ENCODE measurements around the gene TIMD4. TPM values are rescaled to one million over a fixed set of nuclear protein-coding genes. Genes with fewer than 3 reads are reported as not detected.

Gene TIMD4
- total RNA-seq, 1 donor from 2014 or later, result not detected

- no peak for TF ChIP-seq EZH2 (IDR thresholded peaks at IDR 0.05; ENCODE audit: insufficient read depth, low read length)
- TF ChIP-seq, protein P1, sequence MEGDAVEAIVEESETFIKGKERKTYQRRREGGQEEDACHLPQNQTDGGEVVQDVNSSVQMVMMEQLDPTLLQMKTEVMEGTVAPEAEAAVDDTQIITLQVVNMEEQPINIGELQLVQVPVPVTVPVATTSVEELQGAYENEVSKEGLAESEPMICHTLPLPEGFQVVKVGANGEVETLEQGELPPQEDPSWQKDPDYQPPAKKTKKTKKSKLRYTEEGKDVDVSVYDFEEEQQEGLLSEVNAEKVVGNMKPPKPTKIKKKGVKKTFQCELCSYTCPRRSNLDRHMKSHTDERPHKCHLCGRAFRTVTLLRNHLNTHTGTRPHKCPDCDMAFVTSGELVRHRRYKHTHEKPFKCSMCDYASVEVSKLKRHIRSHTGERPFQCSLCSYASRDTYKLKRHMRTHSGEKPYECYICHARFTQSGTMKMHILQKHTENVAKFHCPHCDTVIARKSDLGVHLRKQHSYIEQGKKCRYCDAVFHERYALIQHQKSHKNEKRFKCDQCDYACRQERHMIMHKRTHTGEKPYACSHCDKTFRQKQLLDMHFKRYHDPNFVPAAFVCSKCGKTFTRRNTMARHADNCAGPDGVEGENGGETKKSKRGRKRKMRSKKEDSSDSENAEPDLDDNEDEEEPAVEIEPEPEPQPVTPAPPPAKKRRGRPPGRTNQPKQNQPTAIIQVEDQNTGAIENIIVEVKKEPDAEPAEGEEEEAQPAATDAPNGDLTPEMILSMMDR (IDR thresholded peaks at IDR 0.05; ENCODE audit: insufficient read depth, low read depth, low read length), result no peak
- Histone ChIP-seq H4K20me1 (ENCODE audit: insufficient read depth, low read length) (no peaks in the 10 kb centered on the region), H3K4me3 (ENCODE audit: insufficient read depth, low read depth, low read length) (no peak overlapping the region), H3K9me3 (ENCODE audit: insufficient read depth, low read depth, low read length) (no peaks in the 10 kb centered on the region), H3K4me2 (ENCODE audit: low read length) (no peak overlapping the region), H3K4me1 (ENCODE audit: insufficient read depth, low read length) (no peaks in the 10 kb centered on the region), H3K27ac (ENCODE audit: low read depth, low read length) (no peak overlapping the region), H3K79me2 (ENCODE audit: insufficient read depth, low read length) (no peaks in the 10 kb centered on the region), H2AFZ (ENCODE audit: low read depth, low read length) (no peak overlapping the region), H3K27me3 (ENCODE audit: insufficient read depth, low read length) (no peaks in the 10 kb centered on the region), H3K36me3 (ENCODE audit: insufficient read depth, low read length) (no peaks in the 10 kb centered on the region), H3K9ac (ENCODE audit: low read length) (no peak overlapping the region)
- no peak for FAIRE-seq
- Mint-ChIP-seq H3K27me3 (ENCODE audit: low read depth, unreplicated experiment) (peaks cover 11% of the 10 kb centered on the region), H3K4me1 (ENCODE audit: low read depth, unreplicated experiment) (no peaks in the 10 kb centered on the region), H3K9me3 (ENCODE audit: unreplicated experiment) (peaks cover 3% of the 10 kb centered on the region), H3K27ac (ENCODE audit: unreplicated experiment) (no peak overlapping the region), H3K4me3 (ENCODE audit: unreplicated experiment) (no peak overlapping the region), H3K36me3 (ENCODE audit: low read depth, unreplicated experiment) (no peaks in the 10 kb centered on the region)
- DNase-seq (ENCODE audit: low read depth), result no peak
These were observed 55.4 kb downstream of the TIMD4 start for GRCh38 chr5:156907667-156908066.

DNA sequence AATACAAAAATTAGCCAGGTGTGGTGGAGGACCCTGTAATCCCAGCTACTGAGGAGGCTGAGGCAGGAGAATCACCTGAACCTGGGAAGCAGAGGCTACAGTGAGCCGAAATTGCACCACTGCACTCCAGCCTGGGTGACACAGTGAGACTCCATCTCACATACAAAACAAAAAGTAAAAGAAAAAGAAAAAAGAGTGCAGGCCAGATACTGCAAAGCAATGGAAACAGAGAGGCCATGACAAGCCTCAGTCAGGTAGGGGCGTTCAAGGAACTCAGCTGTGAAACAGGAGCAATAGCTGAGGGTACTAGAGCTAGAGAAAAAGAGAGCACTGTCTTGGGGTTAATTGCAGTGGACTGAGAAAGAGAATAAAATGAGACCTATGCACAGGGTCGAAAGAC lies 56.2 kb downstream of the TIMD4 start:
- no peaks in the 10 kb centered on the region for H3K27me3 ChIP-seq (ENCODE audit: insufficient read depth, low read length)
- no peaks in the 10 kb centered on the region for H3K36me3 ChIP-seq (ENCODE audit: insufficient read depth, low read length)
- no peak overlapping the region for H3K4me3 ChIP-seq (ENCODE audit: insufficient read depth, low read depth, low read length)
- no peaks in the 10 kb centered on the region for H4K20me1 ChIP-seq (ENCODE audit: insufficient read depth, low read length)
- no peaks in the 10 kb centered on the region for H3K4me1 ChIP-seq (ENCODE audit: insufficient read depth, low read length)
- FAIRE-seq, result no peak
- H3K9me3 Mint-ChIP-seq (ENCODE audit: unreplicated experiment), result peaks cover 3% of the 10 kb centered on the region
- H3K27ac ChIP-seq (ENCODE audit: low read depth, low read length), result no peak overlapping the region
- no peaks in the 10 kb centered on the region for H3K36me3 Mint-ChIP-seq (ENCODE audit: low read depth, unreplicated experiment)
- TF ChIP-seq, protein P1 (IDR thresholded peaks at IDR 0.05; ENCODE audit: insufficient read depth, low read depth, low read length), result no peak
- TF ChIP-seq EZH2 (IDR thresholded peaks at IDR 0.05; ENCODE audit: insufficient read depth, low read length), result no peak
- H3K4me1 Mint-ChIP-seq (ENCODE audit: low read depth, unreplicated experiment), result no peaks in the 10 kb centered on the region
- H3K27ac Mint-ChIP-seq (ENCODE audit: unreplicated experiment), result no peak overlapping the region
- no peak overlapping the region for H2AFZ ChIP-seq (ENCODE audit: low read depth, low read length)
- H3K27me3 Mint-ChIP-seq (ENCODE audit: low read depth, unreplicated experiment), result peaks cover 11% of the 10 kb centered on the region
- no peak overlapping the region for H3K4me2 ChIP-seq (ENCODE audit: low read length)
- H3K4me3 Mint-ChIP-seq (ENCODE audit: unreplicated experiment), result no peak overlapping the region
- H3K9me3 ChIP-seq (ENCODE audit: insufficient read depth, low read depth, low read length), result no peaks in the 10 kb centered on the region
- no peaks in the 10 kb centered on the region for H3K79me2 ChIP-seq (ENCODE audit: insufficient read depth, low read length)
- no peak overlapping the region for H3K9ac ChIP-seq (ENCODE audit: low read length)
- DNase-seq (ENCODE audit: low read depth), result no peak

DNA sequence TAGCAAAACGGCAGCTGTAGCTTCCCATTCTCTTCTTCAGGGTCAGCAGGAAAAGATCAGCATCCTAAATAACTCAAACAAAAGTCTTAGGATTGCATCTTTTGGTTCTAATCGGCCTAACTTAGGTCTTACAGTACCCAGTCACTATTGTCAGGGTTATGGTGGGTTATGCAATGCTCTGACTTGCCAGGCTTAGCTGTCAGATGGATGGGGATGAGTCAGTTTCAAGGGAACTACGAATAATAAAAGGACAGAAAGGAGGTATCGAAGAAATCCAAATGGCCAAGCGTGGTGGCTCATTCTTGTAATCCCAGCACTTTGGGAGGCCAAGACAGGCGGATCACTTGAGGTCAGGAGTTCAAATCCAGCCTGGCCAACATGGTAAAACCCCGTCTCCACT lies 66.5 kb downstream of the TIMD4 start:
- Histone ChIP-seq H3K4me1 (ENCODE audit: insufficient read depth, low read length) (no peaks in the 10 kb centered on the region), H3K9ac (ENCODE audit: low read length) (no peak overlapping the region), H3K27ac (ENCODE audit: low read depth, low read length) (no peak overlapping the region), H3K9me3 (ENCODE audit: insufficient read depth, low read depth, low read length) (no peaks in the 10 kb centered on the region), H3K4me3 (ENCODE audit: insufficient read depth, low read depth, low read length) (no peak overlapping the region), H3K36me3 (ENCODE audit: insufficient read depth, low read length) (no peaks in the 10 kb centered on the region), H3K4me2 (ENCODE audit: low read length) (no peak overlapping the region), H2AFZ (ENCODE audit: low read depth, low read length) (no peak overlapping the region), H4K20me1 (ENCODE audit: insufficient read depth, low read length) (no peaks in the 10 kb centered on the region), H3K79me2 (ENCODE audit: insufficient read depth, low read length) (no peaks in the 10 kb centered on the region), H3K27me3 (ENCODE audit: insufficient read depth, low read length) (no peaks in the 10 kb centered on the region)
- FAIRE-seq (no peak), DNase-seq (ENCODE audit: low read depth) (no peak)
- no peak for TF ChIP-seq EZH2 (IDR thresholded peaks at IDR 0.05; ENCODE audit: insufficient read depth, low read length)
- TF ChIP-seq, protein P1 (IDR thresholded peaks at IDR 0.05; ENCODE audit: insufficient read depth, low read depth, low read length), result no peak
- Mint-ChIP-seq H3K36me3 (ENCODE audit: low read depth, unreplicated experiment) (no peaks in the 10 kb centered on the region), H3K27ac (ENCODE audit: unreplicated experiment) (no peak overlapping the region), H3K27me3 (ENCODE audit: low read depth, unreplicated experiment) (no peaks in the 10 kb centered on the region), H3K4me3 (ENCODE audit: unreplicated experiment) (no peak overlapping the region), H3K4me1 (ENCODE audit: low read depth, unreplicated experiment) (no peaks in the 10 kb centered on the region), H3K9me3 (ENCODE audit: unreplicated experiment) (no peaks in the 10 kb centered on the region)
